Activated naive CD8-positive, alpha-beta T cell treated with anti-CD3 and anti-CD28 coated beads, Interleukin-2, amount 10 ng/mL, durations not matched to agents 7 days and 5 days (primary cell): Measurements from ENCODE around the gene PNMA5. TPM values are rescaled to one million over a fixed set of nuclear protein-coding genes. Genes with fewer than 3 reads are reported as not detected.
A peak's percentile ranks its signal among the peaks of the same experiment; 100 is the strongest.
"Not testable (repeated sequence)": the region's sequence is repeated elsewhere in the genome, so short reads cannot be mapped to it uniquely, and the experiment has no call there.

Source experiments
- ATAC-seq: fragments of 150-1000 bp; cut with Tn5 transposase; one replicate; pipeline ENCODE4 v1.10.0; 2021; ENCODE audit warnings: low read depth, moderate library complexity
- POLR2A ChIA-PET: fragments of 350-600 bp; sonication (Branson Sonifier 250); formaldehyde crosslinking; loops from one replicate; lab custom pipeline; 2021; ENCODE audit warnings: antibody characterized with exemption; lab: Charles Lee
- DNase-seq: peaks from one replicate; pipeline ENCODE4 v3.0.0; 2021
- H3K27ac Mint-ChIP-seq: one replicate; pipeline ENCODE4 v1.8.0; 2022; ENCODE audit warnings: mild to moderate bottlenecking, mixed read lengths
- H3K27me3 Mint-ChIP-seq: one replicate; pipeline ENCODE4 v1.8.0; 2022; ENCODE audit warnings: mild to moderate bottlenecking, moderate library complexity, mixed read lengths
- H3K36me3 Mint-ChIP-seq: one replicate; pipeline ENCODE4 v1.8.0; 2021; ENCODE audit warnings: mild to moderate bottlenecking, mixed read lengths
- H3K4me1 Mint-ChIP-seq: one replicate; pipeline ENCODE4 v1.8.0; 2021; ENCODE audit warnings: mixed read lengths
- H3K4me3 Mint-ChIP-seq: one replicate; pipeline ENCODE4 v1.8.0; 2022; ENCODE audit warnings: mild to moderate bottlenecking, moderate library complexity, mixed read lengths
- H3K9me3 Mint-ChIP-seq: one replicate; pipeline ENCODE4 v1.8.0; 2021; ENCODE audit warnings: mixed read lengths
- total RNA-seq, 2 experiments: library from RNA; stranded (reverse); gene quantifications; one replicate each; pipeline ENCODE4 v1.2.3, GENCODE V29; 2021

Gene PNMA5
- total RNA-seq = under 1 TPM; 0.17 TPM

GRCh38 chrX:152993933-152994332, at the start of gene PNMA5:
Gene PNMA5, minus strand, starts transcription at chrX:152994116. Its CDS starts 2,518 bp downstream, at chrX:152991598.
- POLR2A ChIA-PET = no interaction called here
- Mint-ChIP-seq H3K36me3 (peaks cover 2% of the 10 kb centered on the region), H3K27ac (no peak within 1 kb of the TSS), H3K4me1 (peaks cover 20% of the 10 kb centered on the region), H3K27me3 (no peaks in the 10 kb centered on the region), H3K9me3 (no peaks in the 10 kb centered on the region), H3K4me3 (no peak within 1 kb of the TSS)
- DNase-seq = no peak
- no peak for ATAC-seq

GRCh38 chrX:153032397-153033118, 38.6 kb upstream of the PNMA5 start:
- POLR2A ChIA-PET = interaction anchor here (0.6 to 1.1 kb wide), 3 partner anchors 411 to 507 kb away, joined by 3 to 4 read pairs (median 3); no protein-coding TSS in a partner anchor
- Mint-ChIP-seq H3K36me3 (no peaks in the 10 kb centered on the region), H3K27ac (peak overlapping the region; percentile 93), H3K27me3 (peaks cover 3% of the 10 kb centered on the region), H3K4me1 (peaks cover 5% of the 10 kb centered on the region), H3K4me3 (peak overlapping the region; percentile 87), H3K9me3 (no peaks in the 10 kb centered on the region)
- DNase-seq = peak; percentile 79
- peak; percentile 78 for ATAC-seq

- H3K9me3 Mint-ChIP-seq = no peaks in the 10 kb centered on the region
- DNase-seq (no peak), ATAC-seq (no peak)
- peaks cover 3% of the 10 kb centered on the region for H3K27me3 Mint-ChIP-seq
- no peak overlapping the region for H3K4me3 Mint-ChIP-seq
- POLR2A ChIA-PET = no interaction called here
- peaks cover 5% of the 10 kb centered on the region for H3K4me1 Mint-ChIP-seq
- H3K27ac Mint-ChIP-seq = no peak overlapping the region
- no peaks in the 10 kb centered on the region for H3K36me3 Mint-ChIP-seq
These were observed 36.9 kb upstream of the PNMA5 start for GRCh38 chrX:153030801-153031200.

GRCh38 chrX:153029875-153030274, 36.0 kb upstream of the PNMA5 start:
- POLR2A ChIA-PET = no interaction called here
- Mint-ChIP-seq H3K9me3 (no peaks in the 10 kb centered on the region), H3K36me3 (no peaks in the 10 kb centered on the region), H3K27ac (no peak overlapping the region), H3K4me3 (no peak overlapping the region), H3K4me1 (peaks cover 5% of the 10 kb centered on the region), H3K27me3 (peaks cover 5% of the 10 kb centered on the region)
- DNase-seq (no peak), ATAC-seq (no peak)

- POLR2A ChIA-PET = no interaction called here
- H3K4me3 Mint-ChIP-seq = no peak overlapping the region
- peaks cover 5% of the 10 kb centered on the region for H3K4me1 Mint-ChIP-seq
- peak overlapping the region; percentile 51 for H3K27ac Mint-ChIP-seq
- peaks cover 5% of the 10 kb centered on the region for H3K27me3 Mint-ChIP-seq
- ATAC-seq (no peak), DNase-seq (no peak)
- H3K9me3 Mint-ChIP-seq = no peaks in the 10 kb centered on the region
- H3K36me3 Mint-ChIP-seq = no peaks in the 10 kb centered on the region
These were observed 35.2 kb upstream of the PNMA5 start for GRCh38 chrX:153029162-153029561.

GRCh38 chrX:153028487-153028886, 34.6 kb upstream of the PNMA5 start:
- H3K27ac Mint-ChIP-seq, H3K9me3 Mint-ChIP-seq, DNase-seq, H3K4me1 Mint-ChIP-seq, H3K27me3 Mint-ChIP-seq, H3K36me3 Mint-ChIP-seq, ATAC-seq, POLR2A ChIA-PET, H3K4me3 Mint-ChIP-seq: not testable (repeated sequence)

- H3K27me3 Mint-ChIP-seq, POLR2A ChIA-PET, ATAC-seq, H3K9me3 Mint-ChIP-seq, DNase-seq, H3K4me1 Mint-ChIP-seq, H3K27ac Mint-ChIP-seq, H3K36me3 Mint-ChIP-seq, H3K4me3 Mint-ChIP-seq: not testable (repeated sequence)
These were observed 32.6 kb upstream of the PNMA5 start for GRCh38 chrX:153026501-153026900.

- Mint-ChIP-seq H3K27me3 (peaks cover 13% of the 10 kb centered on the region), H3K4me1 (peaks cover 3% of the 10 kb centered on the region), H3K9me3 (no peaks in the 10 kb centered on the region), H3K27ac (no peak overlapping the region), H3K36me3 (no peaks in the 10 kb centered on the region), H3K4me3 (no peak overlapping the region)
- POLR2A ChIA-PET = no interaction called here
- ATAC-seq (no peak), DNase-seq (no peak)
These were observed 25.2 kb upstream of the PNMA5 start for GRCh38 chrX:153019166-153019565.

- ATAC-seq, H3K4me3 Mint-ChIP-seq, H3K4me1 Mint-ChIP-seq, H3K9me3 Mint-ChIP-seq, POLR2A ChIA-PET, H3K27ac Mint-ChIP-seq, DNase-seq, H3K36me3 Mint-ChIP-seq: not testable (repeated sequence)
- H3K27me3 Mint-ChIP-seq = peaks cover 19% of the 10 kb centered on the region
These were observed 23.3 kb upstream of the PNMA5 start for GRCh38 chrX:153017174-153017573.

- Mint-ChIP-seq H3K4me1 (no peaks in the 10 kb centered on the region), H3K36me3 (peaks cover 1% of the 10 kb centered on the region), H3K9me3 (no peaks in the 10 kb centered on the region), H3K27ac (no peak overlapping the region), H3K4me3 (no peak overlapping the region), H3K27me3 (peaks cover 15% of the 10 kb centered on the region)
- POLR2A ChIA-PET = no interaction called here
- ATAC-seq (no peak), DNase-seq (no peak)
These were observed 10.9 kb upstream of the PNMA5 start for GRCh38 chrX:153004780-153005179.

- Mint-ChIP-seq H3K27me3 (peaks cover 12% of the 10 kb centered on the region), H3K4me3 (no peak overlapping the region), H3K27ac (no peak overlapping the region), H3K9me3 (no peaks in the 10 kb centered on the region), H3K36me3 (peaks cover 1% of the 10 kb centered on the region), H3K4me1 (no peaks in the 10 kb centered on the region)
- POLR2A ChIA-PET = no interaction called here
- no peak for ATAC-seq
- DNase-seq = no peak
These were observed 10.1 kb upstream of the PNMA5 start for GRCh38 chrX:153003981-153004380.

GRCh38 chrX:153002182-153002581, 8.3 kb upstream of the PNMA5 start:
- H3K4me3 Mint-ChIP-seq, H3K27me3 Mint-ChIP-seq, H3K9me3 Mint-ChIP-seq, DNase-seq, H3K36me3 Mint-ChIP-seq, H3K27ac Mint-ChIP-seq, POLR2A ChIA-PET, H3K4me1 Mint-ChIP-seq, ATAC-seq: not testable (repeated sequence)

- Mint-ChIP-seq H3K4me3 (peak overlapping the region; percentile 27), H3K36me3 (peaks cover 2% of the 10 kb centered on the region), H3K9me3 (no peaks in the 10 kb centered on the region), H3K27me3 (no peaks in the 10 kb centered on the region), H3K4me1 (peaks cover 7% of the 10 kb centered on the region), H3K27ac (no peak overlapping the region)
- no peak for DNase-seq
- POLR2A ChIA-PET = interaction anchor here (0.6 kb wide), 1 partner anchor 550 kb away, joined by 3 read pairs; no protein-coding TSS in a partner anchor
- no peak for ATAC-seq
These were observed 3.4 kb upstream of the PNMA5 start for GRCh38 chrX:152997337-152997736.

GRCh38 chrX:152992115-152992514, 1.8 kb downstream of the PNMA5 start:
- Mint-ChIP-seq H3K4me3 (no peak overlapping the region), H3K9me3 (no peaks in the 10 kb centered on the region), H3K27ac (no peak overlapping the region), H3K36me3 (peaks cover 1% of the 10 kb centered on the region), H3K27me3 (no peaks in the 10 kb centered on the region), H3K4me1 (peaks cover 17% of the 10 kb centered on the region)
- DNase-seq = no peak
- no peak for ATAC-seq
- POLR2A ChIA-PET = no interaction called here
